ENCODE data around the gene CALD1.

GRCh38 chr7:134920026-134920753, 140.8 kb downstream of the CALD1 start:
- TF ChIP-seq CTCF (IDR thresholded peaks at IDR 0.05; ENCODE audit: low read depth, low read length, missing input control) (no peak), RAD21 (IDR thresholded peaks at IDR 0.05) (no peak), JUND (IDR thresholded peaks at IDR 0.05) (no peak), SP1 (IDR thresholded peaks at IDR 0.05) (no peak), FOXA2 (IDR thresholded peaks at IDR 0.05) (no peak), EGR1 (IDR thresholded peaks at IDR 0.05; ENCODE audit: low read depth in 2 of 2) (no peak), TAF1 (conservative IDR thresholded peaks at IDR 0.05) (no peak), YY1 (IDR thresholded peaks at IDR 0.05) (no peak)
- TF ChIP-seq, protein P1, sequence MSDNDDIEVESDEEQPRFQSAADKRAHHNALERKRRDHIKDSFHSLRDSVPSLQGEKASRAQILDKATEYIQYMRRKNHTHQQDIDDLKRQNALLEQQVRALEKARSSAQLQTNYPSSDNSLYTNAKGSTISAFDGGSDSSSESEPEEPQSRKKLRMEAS (IDR thresholded peaks at IDR 0.05), result no peak
- TF ChIP-seq, protein P2, sequence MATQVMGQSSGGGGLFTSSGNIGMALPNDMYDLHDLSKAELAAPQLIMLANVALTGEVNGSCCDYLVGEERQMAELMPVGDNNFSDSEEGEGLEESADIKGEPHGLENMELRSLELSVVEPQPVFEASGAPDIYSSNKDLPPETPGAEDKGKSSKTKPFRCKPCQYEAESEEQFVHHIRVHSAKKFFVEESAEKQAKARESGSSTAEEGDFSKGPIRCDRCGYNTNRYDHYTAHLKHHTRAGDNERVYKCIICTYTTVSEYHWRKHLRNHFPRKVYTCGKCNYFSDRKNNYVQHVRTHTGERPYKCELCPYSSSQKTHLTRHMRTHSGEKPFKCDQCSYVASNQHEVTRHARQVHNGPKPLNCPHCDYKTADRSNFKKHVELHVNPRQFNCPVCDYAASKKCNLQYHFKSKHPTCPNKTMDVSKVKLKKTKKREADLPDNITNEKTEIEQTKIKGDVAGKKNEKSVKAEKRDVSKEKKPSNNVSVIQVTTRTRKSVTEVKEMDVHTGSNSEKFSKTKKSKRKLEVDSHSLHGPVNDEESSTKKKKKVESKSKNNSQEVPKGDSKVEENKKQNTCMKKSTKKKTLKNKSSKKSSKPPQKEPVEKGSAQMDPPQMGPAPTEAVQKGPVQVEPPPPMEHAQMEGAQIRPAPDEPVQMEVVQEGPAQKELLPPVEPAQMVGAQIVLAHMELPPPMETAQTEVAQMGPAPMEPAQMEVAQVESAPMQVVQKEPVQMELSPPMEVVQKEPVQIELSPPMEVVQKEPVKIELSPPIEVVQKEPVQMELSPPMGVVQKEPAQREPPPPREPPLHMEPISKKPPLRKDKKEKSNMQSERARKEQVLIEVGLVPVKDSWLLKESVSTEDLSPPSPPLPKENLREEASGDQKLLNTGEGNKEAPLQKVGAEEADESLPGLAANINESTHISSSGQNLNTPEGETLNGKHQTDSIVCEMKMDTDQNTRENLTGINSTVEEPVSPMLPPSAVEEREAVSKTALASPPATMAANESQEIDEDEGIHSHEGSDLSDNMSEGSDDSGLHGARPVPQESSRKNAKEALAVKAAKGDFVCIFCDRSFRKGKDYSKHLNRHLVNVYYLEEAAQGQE (IDR thresholded peaks at IDR 0.05), result no peak
- TF ChIP-seq, protein P3, sequence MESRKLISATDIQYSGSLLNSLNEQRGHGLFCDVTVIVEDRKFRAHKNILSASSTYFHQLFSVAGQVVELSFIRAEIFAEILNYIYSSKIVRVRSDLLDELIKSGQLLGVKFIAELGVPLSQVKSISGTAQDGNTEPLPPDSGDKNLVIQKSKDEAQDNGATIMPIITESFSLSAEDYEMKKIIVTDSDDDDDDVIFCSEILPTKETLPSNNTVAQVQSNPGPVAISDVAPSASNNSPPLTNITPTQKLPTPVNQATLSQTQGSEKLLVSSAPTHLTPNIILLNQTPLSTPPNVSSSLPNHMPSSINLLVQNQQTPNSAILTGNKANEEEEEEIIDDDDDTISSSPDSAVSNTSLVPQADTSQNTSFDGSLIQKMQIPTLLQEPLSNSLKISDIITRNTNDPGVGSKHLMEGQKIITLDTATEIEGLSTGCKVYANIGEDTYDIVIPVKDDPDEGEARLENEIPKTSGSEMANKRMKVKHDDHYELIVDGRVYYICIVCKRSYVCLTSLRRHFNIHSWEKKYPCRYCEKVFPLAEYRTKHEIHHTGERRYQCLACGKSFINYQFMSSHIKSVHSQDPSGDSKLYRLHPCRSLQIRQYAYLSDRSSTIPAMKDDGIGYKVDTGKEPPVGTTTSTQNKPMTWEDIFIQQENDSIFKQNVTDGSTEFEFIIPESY (IDR thresholded peaks at IDR 0.05), result no peak
- TF ChIP-seq, protein P4, sequence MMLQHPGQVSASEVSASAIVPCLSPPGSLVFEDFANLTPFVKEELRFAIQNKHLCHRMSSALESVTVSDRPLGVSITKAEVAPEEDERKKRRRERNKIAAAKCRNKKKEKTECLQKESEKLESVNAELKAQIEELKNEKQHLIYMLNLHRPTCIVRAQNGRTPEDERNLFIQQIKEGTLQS (IDR thresholded peaks at IDR 0.05), result no peak
